Measurements from ENCODE around the gene EPHB4. TPM values are rescaled to one million over a fixed set of nuclear protein-coding genes. Genes with fewer than 3 reads are reported as not detected.
A peak's percentile ranks its signal among the peaks of the same experiment; 100 is the strongest.

Gene EPHB4
- total RNA-seq, 3 donors from 2014 or later, result 21.4 to 64.9 (median 31.8) TPM

- H3K9me3 ChIP-seq, result no peaks in the 10 kb centered on the region
- TF ChIP-seq POLR2A (IDR thresholded peaks at IDR 0.05) (no peak), CTCF (IDR thresholded peaks at IDR 0.05) (no peak)
- peak overlapping the region; percentile 80 to 86 for H3K27ac ChIP-seq
- peaks cover 0 to 20% of the 10 kb centered on the region in 2 donors for H3K4me1 ChIP-seq
- DNase-seq (ENCODE audit: low spot score in 2 of 2), result no peak
- H3K27me3 ChIP-seq, result no peaks in the 10 kb centered on the region
- no peaks in the 10 kb centered on the region for H3K36me3 ChIP-seq
- peak overlapping the region in 1 of 3 donors; percentile 29 for H3K4me3 ChIP-seq
- intact Hi-C loops (cut with DNase I; ENCODE audit: low total_unique reads), result loop anchor here (1.0 kb wide), 1 partner anchor 27 kb away; no protein-coding TSS in a partner anchor
Measured at GRCh38 chr7:100802951-100803350, 24.4 kb downstream of the EPHB4 start.

- Histone ChIP-seq H3K4me1 (peaks cover 0 to 20% of the 10 kb centered on the region in 2 donors), H3K36me3 (no peaks in the 10 kb centered on the region), H3K4me3 (peak overlapping the region in 1 of 3 donors; percentile 6), H3K27ac (peak overlapping the region; percentile 80 to 86), H3K27me3 (no peaks in the 10 kb centered on the region), H3K9me3 (no peaks in the 10 kb centered on the region)
- TF ChIP-seq POLR2AphosphoS5 (IDR thresholded peaks at IDR 0.05), result peak in 2 of 3 donors; percentile 22 to 28
- no peak for TF ChIP-seq CTCF (IDR thresholded peaks at IDR 0.05)
- no peak for TF ChIP-seq POLR2A (IDR thresholded peaks at IDR 0.05)
- peak; percentile 84 to 90 for DNase-seq (ENCODE audit: low spot score in 2 of 2)
- intact Hi-C loops (cut with DNase I; ENCODE audit: low total_unique reads), result no loop called here
Measured at GRCh38 chr7:100801833-100802568, 25.3 kb downstream of the EPHB4 start.

GRCh38 chr7:100799037-100799896 is 28.1 kb downstream of the EPHB4 start:
- TF ChIP-seq CTCF (IDR thresholded peaks at IDR 0.05), result peak; percentile 41 to 85 (median 73)
- TF ChIP-seq POLR2AphosphoS5 (IDR thresholded peaks at IDR 0.05), result no peak
- no peak for TF ChIP-seq POLR2A (IDR thresholded peaks at IDR 0.05)
- Histone ChIP-seq H3K27me3 (no peaks in the 10 kb centered on the region), H3K36me3 (no peaks in the 10 kb centered on the region), H3K4me1 (peaks cover 0 to 20% of the 10 kb centered on the region in 2 donors), H3K4me3 (no peak overlapping the region), H3K9me3 (no peaks in the 10 kb centered on the region), H3K27ac (no peak overlapping the region)
- peak; percentile 48 to 70 for DNase-seq (ENCODE audit: low spot score in 2 of 2)
- intact Hi-C loops (cut with DNase I; ENCODE audit: low total_unique reads), result no loop called here

- intact Hi-C loops (cut with DNase I; ENCODE audit: low total_unique reads), result no loop called here
- no peaks in the 10 kb centered on the region for H3K4me1 ChIP-seq
- no peak overlapping the region for H3K27ac ChIP-seq
- no peaks in the 10 kb centered on the region for H3K36me3 ChIP-seq
- DNase-seq (ENCODE audit: low spot score in 2 of 2), result no peak
- TF ChIP-seq CTCF (IDR thresholded peaks at IDR 0.05) (no peak), POLR2A (IDR thresholded peaks at IDR 0.05) (no peak), POLR2AphosphoS5 (IDR thresholded peaks at IDR 0.05) (no peak)
- H3K9me3 ChIP-seq, result no peaks in the 10 kb centered on the region
- H3K27me3 ChIP-seq, result no peaks in the 10 kb centered on the region
- H3K4me3 ChIP-seq, result no peak overlapping the region
Measured at GRCh38 chr7:100794741-100795140, 32.6 kb downstream of the EPHB4 start.

Measured in breast epithelium (tissue), 4 donors.